Measurements from ENCODE around the gene KCNN3.

- TF ChIP-seq CTCF (conservative IDR thresholded peaks at IDR 0.05; ENCODE audit: low read depth, low read length) (no peak), EZH2 (IDR thresholded peaks at IDR 0.05; ENCODE audit: borderline replicate concordance, low read depth, low read length, poor library complexity, severe bottlenecking) (no peak)
These were observed 10.3 kb downstream of the KCNN3 start for GRCh38 chr1:154859786-154860155.
